Epithelial cell of esophagus (primary cell): Measurements from ENCODE around the gene PCDHA8.
"Not testable (repeated sequence)": the region's sequence is repeated elsewhere in the genome, so short reads cannot be mapped to it uniquely, and the experiment has no call there.

Experiments
- DNase-seq: peaks from one replicate; pipeline ENCODE4 v3.0.0; 2010; ENCODE audit warnings: low read depth
- H3K4me3 ChIP-seq: 2 replicates; pipeline ENCODE4 v1.5.1; 2011; ENCODE audit warnings: mild to moderate bottlenecking, low read length, control low read depth
- TF ChIP-seq, protein P1 (sequence below): IDR thresholded peaks from 2 replicates; pipeline ENCODE4 v1.5.1; 2011; ENCODE audit warnings: low read depth, mild to moderate bottlenecking, low read length, control low read depth, inconsistent platforms; ENCODE audit not compliant: insufficient read depth; ENCODE audit errors: missing control alignments

PCDHA8 gene

DNA sequence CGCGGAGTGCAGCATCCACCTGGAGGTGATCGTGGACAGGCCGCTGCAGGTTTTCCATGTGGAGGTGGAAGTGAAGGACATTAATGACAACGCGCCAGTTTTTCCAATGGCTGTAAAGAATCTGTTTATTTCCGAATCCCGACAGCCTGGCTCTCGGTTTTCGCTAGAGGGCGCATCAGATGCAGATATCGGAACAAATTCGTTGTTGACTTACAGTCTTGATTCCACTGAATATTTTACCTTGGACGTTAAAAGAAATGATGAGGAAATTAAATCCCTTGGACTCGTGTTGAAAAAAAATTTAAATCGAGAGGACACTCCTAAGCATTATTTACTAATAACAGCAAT lies 39.5 kb upstream of the PCDHA8 start:
- TF ChIP-seq, protein P1, sequence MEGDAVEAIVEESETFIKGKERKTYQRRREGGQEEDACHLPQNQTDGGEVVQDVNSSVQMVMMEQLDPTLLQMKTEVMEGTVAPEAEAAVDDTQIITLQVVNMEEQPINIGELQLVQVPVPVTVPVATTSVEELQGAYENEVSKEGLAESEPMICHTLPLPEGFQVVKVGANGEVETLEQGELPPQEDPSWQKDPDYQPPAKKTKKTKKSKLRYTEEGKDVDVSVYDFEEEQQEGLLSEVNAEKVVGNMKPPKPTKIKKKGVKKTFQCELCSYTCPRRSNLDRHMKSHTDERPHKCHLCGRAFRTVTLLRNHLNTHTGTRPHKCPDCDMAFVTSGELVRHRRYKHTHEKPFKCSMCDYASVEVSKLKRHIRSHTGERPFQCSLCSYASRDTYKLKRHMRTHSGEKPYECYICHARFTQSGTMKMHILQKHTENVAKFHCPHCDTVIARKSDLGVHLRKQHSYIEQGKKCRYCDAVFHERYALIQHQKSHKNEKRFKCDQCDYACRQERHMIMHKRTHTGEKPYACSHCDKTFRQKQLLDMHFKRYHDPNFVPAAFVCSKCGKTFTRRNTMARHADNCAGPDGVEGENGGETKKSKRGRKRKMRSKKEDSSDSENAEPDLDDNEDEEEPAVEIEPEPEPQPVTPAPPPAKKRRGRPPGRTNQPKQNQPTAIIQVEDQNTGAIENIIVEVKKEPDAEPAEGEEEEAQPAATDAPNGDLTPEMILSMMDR, result no peak
- no peak for DNase-seq
- no peak overlapping the region for H3K4me3 ChIP-seq

DNA sequence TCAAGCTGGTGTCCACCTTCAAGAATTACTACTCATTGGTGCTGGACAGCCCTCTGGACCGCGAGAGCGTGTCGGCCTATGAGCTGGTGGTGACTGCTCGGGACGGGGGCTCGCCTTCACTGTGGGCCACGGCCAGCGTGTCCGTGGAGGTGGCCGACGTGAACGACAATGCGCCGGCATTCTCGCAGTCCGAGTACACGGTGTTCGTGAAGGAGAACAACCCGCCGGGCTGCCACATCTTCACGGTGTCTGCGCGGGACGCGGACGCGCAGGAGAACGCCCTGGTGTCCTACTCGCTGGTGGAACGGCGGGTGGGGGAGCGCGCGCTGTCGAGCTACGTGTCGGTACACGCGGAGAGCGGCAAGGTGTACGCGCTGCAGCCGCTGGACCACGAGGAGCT lies 38.6 kb upstream of the PCDHA8 start:
- not testable (repeated sequence) for DNase-seq, H3K4me3 ChIP-seq

DNA sequence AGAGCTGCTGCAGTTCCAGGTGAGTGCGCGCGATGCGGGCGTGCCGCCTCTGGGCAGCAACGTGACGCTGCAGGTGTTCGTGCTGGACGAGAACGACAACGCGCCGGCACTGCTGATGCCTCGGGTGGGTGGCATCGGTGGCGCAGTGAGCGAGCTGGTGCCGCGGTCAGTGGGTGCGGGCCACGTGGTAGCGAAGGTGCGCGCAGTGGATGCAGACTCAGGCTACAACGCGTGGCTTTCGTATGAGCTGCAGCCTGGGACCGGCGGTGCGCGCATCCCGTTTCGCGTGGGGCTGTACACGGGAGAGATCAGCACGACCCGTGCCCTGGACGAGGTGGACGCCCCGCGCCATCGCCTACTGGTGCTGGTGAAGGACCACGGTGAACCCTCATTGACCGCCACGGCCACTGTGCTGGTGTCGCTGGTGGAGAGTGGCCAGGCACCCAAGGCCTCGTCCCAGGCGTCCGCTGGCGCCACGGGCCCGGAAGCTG lies 38.2 kb upstream of the PCDHA8 start:
- TF ChIP-seq, protein P1, result no peak
- no peak for DNase-seq
- no peak overlapping the region for H3K4me3 ChIP-seq

DNA sequence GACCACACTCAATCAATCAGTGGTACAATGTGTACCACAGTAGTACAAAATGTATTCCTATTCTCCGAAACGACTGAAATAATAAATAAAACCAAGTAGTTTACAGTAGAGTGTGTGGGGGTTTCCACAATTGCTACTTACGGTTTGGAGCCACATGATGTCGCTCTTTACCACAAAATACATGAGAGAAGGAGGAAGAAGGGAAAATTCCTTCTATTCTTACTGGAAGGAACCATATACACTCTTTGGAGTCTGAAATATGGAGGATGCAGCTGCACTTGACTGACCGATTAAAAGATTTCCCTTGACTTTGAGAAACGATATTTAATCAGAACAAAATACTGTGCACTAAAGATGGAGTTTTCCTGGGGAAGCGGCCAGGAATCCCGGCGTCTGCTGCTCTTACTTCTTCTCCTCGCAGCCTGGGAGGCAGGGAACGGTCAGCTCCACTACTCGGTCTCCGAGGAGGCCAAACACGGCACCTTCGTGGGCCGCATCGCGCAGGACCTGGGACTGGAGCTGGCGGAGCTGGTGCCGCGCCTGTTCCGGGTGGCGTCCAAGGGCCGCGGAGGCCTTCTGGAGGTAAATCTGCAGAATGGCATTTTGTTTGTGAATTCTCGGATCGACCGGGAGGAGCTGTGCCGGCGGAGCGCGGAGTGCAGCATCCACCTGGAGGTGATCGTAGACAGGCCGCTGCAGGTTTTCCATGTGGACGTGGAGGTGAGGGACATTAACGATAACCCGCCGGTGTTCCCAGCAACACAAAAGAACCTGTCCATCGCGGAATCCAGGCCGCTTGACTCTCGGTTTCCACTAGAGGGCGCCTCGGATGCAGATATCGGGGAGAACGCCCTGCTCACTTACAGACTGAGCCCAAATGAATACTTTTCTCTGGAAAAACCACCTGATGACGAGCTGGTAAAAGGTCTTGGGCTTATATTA lies 33.9 kb upstream of the PCDHA8 start, which contains the start of gene PCDHA4:
Gene PCDHA4, plus strand, starts transcription at position 235 of the 942 bp plus-strand sequence.
- H3K4me3 ChIP-seq, result no peak within 1 kb of the TSS
- TF ChIP-seq, protein P1, result peak; percentile 4
- DNase-seq, result no peak

DNA sequence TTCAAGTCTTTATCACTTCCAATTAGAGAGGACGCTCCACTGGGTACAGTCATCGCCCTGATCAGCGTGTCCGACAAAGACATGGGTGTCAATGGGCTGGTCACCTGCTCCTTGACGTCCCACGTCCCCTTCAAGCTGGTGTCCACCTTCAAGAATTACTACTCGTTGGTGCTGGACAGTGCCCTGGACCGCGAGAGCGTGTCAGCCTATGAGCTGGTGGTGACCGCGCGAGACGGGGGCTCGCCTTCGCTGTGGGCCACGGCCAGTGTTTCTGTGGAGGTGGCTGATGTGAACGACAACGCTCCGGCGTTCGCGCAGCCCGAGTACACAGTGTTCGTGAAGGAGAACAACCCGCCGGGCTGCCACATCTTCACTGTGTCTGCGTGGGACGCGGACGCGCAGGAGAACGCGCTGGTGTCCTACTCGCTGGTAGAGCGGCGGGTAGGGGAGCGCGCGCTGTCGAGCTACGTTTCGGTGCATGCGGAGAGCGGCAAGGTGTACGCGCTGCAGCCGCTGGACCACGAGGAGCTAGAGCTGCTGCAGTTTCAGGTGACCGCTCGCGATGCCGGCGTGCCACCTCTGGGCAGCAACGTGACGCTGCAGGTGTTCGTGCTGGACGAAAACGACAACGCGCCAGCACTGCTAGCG lies 32.6 kb upstream of the PCDHA8 start:
- not testable (repeated sequence) for H3K4me3 ChIP-seq, DNase-seq

DNA sequence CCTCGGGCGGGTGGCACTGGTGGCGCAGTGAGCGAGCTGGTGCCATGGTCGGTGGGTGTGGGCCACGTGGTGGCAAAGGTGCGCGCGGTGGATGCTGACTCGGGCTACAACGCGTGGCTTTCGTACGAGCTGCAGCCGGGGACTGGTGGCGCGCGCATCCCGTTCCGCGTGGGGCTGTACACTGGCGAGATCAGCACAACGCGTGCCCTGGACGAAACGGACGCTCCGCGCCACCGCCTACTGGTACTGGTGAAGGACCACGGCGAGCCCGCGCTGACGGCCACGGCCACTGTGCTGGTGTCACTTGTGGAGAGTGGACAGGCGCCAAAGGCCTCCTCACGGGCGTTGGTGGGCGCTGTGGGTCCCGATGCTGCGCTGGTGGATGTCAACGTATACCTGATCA lies 32.1 kb upstream of the PCDHA8 start:
- TF ChIP-seq, protein P1, result no peak
- H3K4me3 ChIP-seq, result no peak overlapping the region
- DNase-seq, result no peak

DNA sequence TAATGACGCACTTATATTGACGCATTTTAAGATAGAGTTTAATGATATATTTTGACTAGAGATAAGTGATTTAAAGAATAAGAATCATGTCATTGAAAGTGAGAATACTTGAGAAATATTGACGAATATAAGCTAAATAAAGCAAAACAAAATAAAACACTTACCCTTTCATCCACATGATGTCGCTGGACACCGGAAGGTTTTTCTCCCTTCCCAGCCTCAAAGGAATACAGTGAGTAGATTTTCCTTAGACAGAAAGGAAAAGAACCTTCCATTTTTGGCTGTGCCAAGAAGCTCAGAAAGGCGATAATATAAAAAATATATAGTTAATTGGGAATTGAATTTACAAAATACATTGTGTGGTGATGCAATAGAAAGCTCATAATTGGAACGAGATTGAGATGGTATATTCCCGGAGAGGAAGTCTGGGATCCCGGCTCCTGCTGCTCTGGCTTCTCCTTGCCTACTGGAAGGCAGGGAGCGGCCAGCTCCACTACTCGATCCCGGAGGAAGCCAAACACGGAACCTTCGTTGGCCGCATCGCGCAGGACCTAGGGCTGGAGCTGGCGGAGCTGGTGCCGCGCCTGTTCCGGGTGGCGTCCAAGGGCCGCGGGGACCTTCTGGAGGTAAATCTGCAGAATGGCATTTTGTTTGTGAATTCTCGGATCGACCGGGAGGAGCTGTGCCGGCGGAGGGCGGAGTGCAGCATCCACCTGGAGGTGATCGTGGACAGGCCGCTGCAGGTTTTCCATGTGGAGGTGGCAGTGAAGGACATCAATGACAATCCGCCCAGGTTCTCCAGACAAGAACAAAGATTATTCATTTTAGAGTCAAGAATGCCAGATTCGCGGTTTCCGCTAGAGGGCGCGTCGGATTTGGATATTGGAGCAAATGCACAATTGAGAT lies 19.4 kb upstream of the PCDHA8 start, which contains the start of gene PCDHA5:
Gene PCDHA5, plus strand, starts transcription at position 239 of the 906 bp plus-strand sequence.
- H3K4me3 ChIP-seq, result no peak within 1 kb of the TSS
- peak; percentile 33 for DNase-seq
- TF ChIP-seq, protein P1, result peak; percentile 45
